Gastroesophageal sphincter (tissue), 4 donors: ENCODE measurements around the gene HEPHL1. TPM values are rescaled to one million over a fixed set of nuclear protein-coding genes. Genes with fewer than 3 reads are reported as not detected.

Source experiments
- ATAC-seq: fragments of 150-250 bp; one replicate; pipeline ENCODE4 v1.9.1; 2016; ENCODE audit warnings: mild to moderate bottlenecking, moderate library complexity
- H3K27ac ChIP-seq, 4 donors: fragments of 200-600 bp; sonication (generic) in 3 of 4; 1 replicate in 3 of 4; 2 replicates in 1 of 4; pipeline ENCODE4 v1.5.1; 2016 to 2019
- H3K27me3 ChIP-seq: fragments of 200-600 bp; sonication (generic); one replicate; pipeline ENCODE4 v1.5.1; 2019
- H3K36me3 ChIP-seq, 2 donors: fragments of 200-600 bp; sonication (generic); one replicate each; pipeline ENCODE4 v1.5.1; 2019; ENCODE audit warnings: control low read depth in 1 of 2
- H3K4me1 ChIP-seq, 3 donors: fragments of 200-600 bp; sonication (generic); 1 replicate in 2 of 3; 2 replicates in 1 of 3; pipeline ENCODE4 v1.5.1; 2016 to 2019; ENCODE audit warnings: control low read depth in 2 of 3
- H3K4me3 ChIP-seq, 2 donors: fragments of 200-600 bp; sonication (generic); one replicate each; pipeline ENCODE4 v1.5.1; 2019; ENCODE audit warnings: mild to moderate bottlenecking in 1 of 2, moderate library complexity in 1 of 2
- H3K9me3 ChIP-seq, 3 donors: fragments of 200-600 bp; sonication (generic); one replicate each; pipeline ENCODE4 v1.5.1; 2017 to 2019; ENCODE audit warnings: control low read depth in 2 of 3
- CTCF ChIP-seq, 4 experiments: fragments of 200-600 bp in 2 of 4; fragments of 450-650 bp in 2 of 4; sonication (generic) in 1 of 4; IDR thresholded peaks; one replicate each; pipeline ENCODE4 v1.5.1; 2017 to 2019; ENCODE audit warnings: antibody characterized with exemption in 4 of 4, mild to moderate bottlenecking in 2 of 4, moderate library complexity in 2 of 4
- EP300 ChIP-seq: sonication (generic); formaldehyde crosslinking; IDR thresholded peaks from one replicate; pipeline ENCODE4 v1.6.1; 2017; ENCODE audit warnings: antibody characterized with exemption, mild to moderate bottlenecking
- POLR2A ChIP-seq, 2 donors: fragments of 450-650 bp; IDR thresholded peaks; one replicate each; pipeline ENCODE4 v1.6.1; 2017; ENCODE audit warnings: antibody characterized with exemption in 2 of 2, mild to moderate bottlenecking in 2 of 2, moderate library complexity in 1 of 2
- POLR2AphosphoS5 ChIP-seq: sonication (generic); formaldehyde crosslinking; IDR thresholded peaks from one replicate; pipeline ENCODE4 v1.6.1; 2017; ENCODE audit warnings: antibody characterized with exemption
- WGBS, 2 donors: methylation state at CpG; one replicate each; pipeline ENCODE4 v1.1.5; 2018; ENCODE audit warnings: low coverage in 1 of 2; 5-methylcytosine and 5-hydroxymethylcytosine counted together
- total RNA-seq, 4 donors: library from RNA; depleted of rRNA; stranded (reverse); fragments of >200 nt; gene quantifications; one replicate each; pipeline ENCODE4 v1.1.0, GENCODE V29; 2016

Gene HEPHL1
- total RNA-seq, 4 donors from 2014 or later = 0.16 to 0.67 TPM; not detected in 2

GRCh38 chr11:94089341-94089740, 68.2 kb downstream of the HEPHL1 start:
- Histone ChIP-seq H3K36me3 (no peaks in the 10 kb centered on the region), H3K27ac (no peak overlapping the region), H3K27me3 (no peaks in the 10 kb centered on the region), H3K4me1 (no peaks in the 10 kb centered on the region), H3K4me3 (no peak overlapping the region), H3K9me3 (no peaks in the 10 kb centered on the region)
- WGBS, 2 donors = 85 to 100% methylated on average over 3 of the region's 6 CpGs
- TF ChIP-seq POLR2A (IDR thresholded peaks at IDR 0.05) (no peak), CTCF (IDR thresholded peaks at IDR 0.05) (no peak), EP300 (no peak), POLR2AphosphoS5 (no peak)
- no peak for ATAC-seq

- H3K27ac ChIP-seq = no peak overlapping the region
- ATAC-seq = no peak
- no peaks in the 10 kb centered on the region for H3K36me3 ChIP-seq
- TF ChIP-seq POLR2A (IDR thresholded peaks at IDR 0.05) (no peak), POLR2AphosphoS5 (no peak), CTCF (IDR thresholded peaks at IDR 0.05) (no peak), EP300 (no peak)
- WGBS, 2 donors = 50 to 86% methylated on average over 1 of the region's 1 CpG
- no peaks in the 10 kb centered on the region for H3K4me1 ChIP-seq
- no peak overlapping the region for H3K4me3 ChIP-seq
- no peaks in the 10 kb centered on the region for H3K9me3 ChIP-seq
- H3K27me3 ChIP-seq = no peaks in the 10 kb centered on the region
These were observed 69.2 kb downstream of the HEPHL1 start for GRCh38 chr11:94090401-94090800.

- WGBS, 2 donors = 73% methylated on average over 1 of the region's 1 CpG; no CpG with 5 or more reads in 1 of the 2 donors
- H3K9me3 ChIP-seq = no peaks in the 10 kb centered on the region
These were observed 69.9 kb downstream of the HEPHL1 start for GRCh38 chr11:94091091-94091490.

GRCh38 chr11:94100253-94100652, 79.1 kb downstream of the HEPHL1 start:
- TF ChIP-seq EP300 (no peak), POLR2A (IDR thresholded peaks at IDR 0.05) (no peak), CTCF (IDR thresholded peaks at IDR 0.05) (no peak), POLR2AphosphoS5 (no peak)

More at GRCh38 chr11:94091091-94091490, 69.9 kb downstream of the HEPHL1 start:
- H3K36me3 ChIP-seq = no peaks in the 10 kb centered on the region
- H3K4me3 ChIP-seq = no peak overlapping the region
- no peaks in the 10 kb centered on the region for H3K4me1 ChIP-seq
- H3K27me3 ChIP-seq = no peaks in the 10 kb centered on the region
- no peak for ATAC-seq
- no peak for TF ChIP-seq POLR2A (IDR thresholded peaks at IDR 0.05)
- no peak for TF ChIP-seq EP300
- TF ChIP-seq POLR2AphosphoS5 = no peak
- no peak for TF ChIP-seq CTCF (IDR thresholded peaks at IDR 0.05)
- H3K27ac ChIP-seq = no peak overlapping the region

DNA sequence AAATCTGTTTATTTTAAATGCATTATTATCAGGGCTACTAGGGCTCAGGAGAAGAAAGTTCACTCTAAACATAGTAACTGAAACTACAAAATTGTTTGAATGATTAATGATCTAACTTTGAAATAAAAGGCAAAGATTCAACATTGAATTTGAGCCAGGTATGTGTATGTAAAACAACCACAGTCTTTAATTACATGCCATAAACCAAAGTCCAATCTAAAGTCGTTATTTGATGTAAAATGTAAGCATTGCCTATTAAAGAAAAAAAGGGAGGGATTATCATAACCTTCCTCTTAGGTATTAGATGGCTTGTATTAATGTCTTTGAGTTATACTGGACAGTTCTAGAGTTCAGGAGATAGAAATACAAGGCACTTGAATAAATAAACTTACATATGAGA, 82.3 kb downstream of the HEPHL1 start:
- 0 to 17% methylated on average over 1 of the region's 1 CpG for WGBS, 2 donors
- TF ChIP-seq EP300 (no peak), CTCF (IDR thresholded peaks at IDR 0.05) (no peak), POLR2AphosphoS5 (no peak), POLR2A (IDR thresholded peaks at IDR 0.05) (no peak)

More at GRCh38 chr11:94100253-94100652, 79.1 kb downstream of the HEPHL1 start:
- H3K4me1 ChIP-seq = no peaks in the 10 kb centered on the region
- H3K36me3 ChIP-seq = no peaks in the 10 kb centered on the region
- H3K27me3 ChIP-seq = no peaks in the 10 kb centered on the region
- H3K27ac ChIP-seq = no peak overlapping the region
- no peak overlapping the region for H3K4me3 ChIP-seq
- ATAC-seq = no peak
- peaks cover 0 to 9% (median 0%) of the 10 kb centered on the region in 3 donors for H3K9me3 ChIP-seq

More for the DNA sequence above, 82.3 kb downstream of the HEPHL1 start:
- Histone ChIP-seq H3K27me3 (no peaks in the 10 kb centered on the region), H3K4me1 (no peaks in the 10 kb centered on the region), H3K27ac (no peak overlapping the region), H3K36me3 (no peaks in the 10 kb centered on the region), H3K9me3 (peaks cover 0 to 9% (median 0%) of the 10 kb centered on the region in 3 donors), H3K4me3 (no peak overlapping the region)
- ATAC-seq = no peak
